Endothelial cell of umbilical vein (primary cell): ENCODE measurements around the gene FOXB1. TPM values are rescaled to one million over a fixed set of nuclear protein-coding genes. Genes with fewer than 3 reads are reported as not detected.

Experiments
- BruUV-seq: library from RNA; stranded (reverse); fragments of 400-500 nt; replicated peaks from 2 replicates; lab custom pipeline; 2021; lab: Mats Ljungman, UMichigan
- CTCF ChIA-PET: fragments of 300-600, 350-600 bp; sonication (Branson Sonifier 250); formaldehyde crosslinking; loops from one replicate; lab custom pipeline; 2021; ENCODE audit warnings: antibody characterized with exemption, inconsistent platforms; lab: Charles Lee
- POLR2A ChIA-PET: fragments of 300-600, 350-600 bp; sonication (Branson Sonifier 250); formaldehyde crosslinking; loops from one replicate; lab custom pipeline; 2021; ENCODE audit warnings: antibody characterized with exemption, inconsistent platforms; lab: Charles Lee
- DNase-seq: peaks from one replicate; pipeline ENCODE4 v3.0.0-alpha.2; 2011; ENCODE audit warnings: low read depth, low spot score
- FAIRE-seq: peaks from 2 replicates; lab custom pipeline; 2011; peaks lifted over from hg19 to GRCh38; lab: Jason Lieb, UNC
- H2AFZ ChIP-seq: 2 replicates; pipeline ENCODE4 v1.6.0; 2012; ENCODE audit warnings: low read depth, low read length, control low read depth, inconsistent platforms
- H3K27ac ChIP-seq: 2 replicates; pipeline ENCODE4 v1.5.1; 2011; ENCODE audit warnings: low read depth, mild to moderate bottlenecking, control low read depth, low read length, moderate library complexity; ENCODE audit not compliant: insufficient read depth
- H3K27me3 ChIP-seq, 2 experiments: 2 replicates each; pipeline versions ENCODE4 v1.6.0 to v1.6.1; 2011; ENCODE audit warnings: low read length in 2 of 2, mixed read lengths in 1 of 2; ENCODE audit not compliant: control insufficient read depth in 2 of 2, insufficient read depth in 2 of 2
- H3K36me3 ChIP-seq, 2 experiments: 2 replicates in 1 of 2; 3 replicates in 1 of 2; pipeline ENCODE4 v1.5.1; 2011; ENCODE audit warnings: low read length in 2 of 2, mild to moderate bottlenecking in 1 of 2, moderate library complexity in 1 of 2; ENCODE audit not compliant: control insufficient read depth in 2 of 2, insufficient read depth in 2 of 2; ENCODE audit errors: extremely low read depth in 1 of 2
- H3K4me1 ChIP-seq: 3 replicates; pipeline ENCODE4 v1.5.1; 2011; ENCODE audit warnings: mild to moderate bottlenecking, low read length; ENCODE audit not compliant: control insufficient read depth, insufficient read depth; ENCODE audit errors: extremely low read depth
- H3K4me2 ChIP-seq: 2 replicates; pipeline ENCODE4 v1.6.1; 2011; ENCODE audit warnings: low read length, control low read depth, mixed read lengths; ENCODE audit not compliant: insufficient read depth
- H3K4me3 ChIP-seq, 3 experiments: fragments of 200-600 bp in 1 of 3; sonication (generic), shearing (Covaris generic) in 1 of 3; replicated peaks in 1 of 3; 2 replicates each; pipeline ENCODE4 v1.5.1; 2011 to 2016; ENCODE audit warnings: control low read depth in 3 of 3, low read length in 3 of 3, mild to moderate bottlenecking in 2 of 3, inconsistent platforms in 1 of 3, low read depth in 1 of 3, moderate library complexity in 1 of 3; ENCODE audit not compliant: insufficient read depth in 1 of 3
- H3K79me2 ChIP-seq: 2 replicates; pipeline ENCODE4 v1.6.0; 2012; ENCODE audit warnings: low read length, inconsistent platforms; ENCODE audit not compliant: control insufficient read depth, insufficient read depth
- H3K9ac ChIP-seq: replicated peaks from 2 replicates; pipeline ENCODE3; 2011; ENCODE audit warnings: low read length, control low read depth; ENCODE audit not compliant: insufficient read depth; ENCODE audit errors: extremely low read depth
- H3K9me1 ChIP-seq: replicated peaks from 3 replicates; pipeline ENCODE4 v1.6.0; 2011; ENCODE audit warnings: mild to moderate bottlenecking, low read length; ENCODE audit not compliant: control insufficient read depth, insufficient read depth; ENCODE audit errors: extremely low read depth
- H3K9me3 ChIP-seq: replicated peaks from 2 replicates; pipeline ENCODE4 v1.5.1; 2012; ENCODE audit warnings: low read length, inconsistent platforms; ENCODE audit not compliant: control insufficient read depth, insufficient read depth
- H4K20me1 ChIP-seq: replicated peaks from 2 replicates; pipeline ENCODE3; 2011; ENCODE audit warnings: mild to moderate bottlenecking, low read length; ENCODE audit not compliant: control insufficient read depth, insufficient read depth; ENCODE audit errors: extremely low read depth
- EZH2 ChIP-seq: IDR thresholded peaks from 2 replicates; pipeline ENCODE4 v1.6.1; 2012; ENCODE audit warnings: borderline replicate concordance, low read depth, mild to moderate bottlenecking, moderate library complexity, low read length, inconsistent platforms; ENCODE audit not compliant: severe bottlenecking
- FOS ChIP-seq: IDR thresholded peaks from 2 replicates; pipeline ENCODE4 v1.6.1; 2011; ENCODE audit warnings: mild to moderate bottlenecking, low read length, moderate library complexity, borderline replicate concordance; ENCODE audit not compliant: insufficient read depth
- GATA2 ChIP-seq: IDR thresholded peaks from 2 replicates; pipeline ENCODE4 v1.7.0; 2011; ENCODE audit warnings: low read depth, mild to moderate bottlenecking, moderate library complexity, mixed read lengths, low read length; ENCODE audit not compliant: insufficient read length, insufficient read depth
- JUN ChIP-seq: IDR thresholded peaks from 2 replicates; pipeline ENCODE4 v1.6.1; 2011; ENCODE audit warnings: borderline replicate concordance, low read depth; ENCODE audit not compliant: insufficient read length, insufficient read depth
- dilution Hi-C: fragments of 300-500 bp; cut with MboI; formaldehyde crosslinking; loops from one replicate; pipeline ENCODE4 v1.15.0; 2019; ENCODE audit warnings: low sequenced_read_pairs; ENCODE audit not compliant: extremely low pct_ligation_motif_present
- intact Hi-C: fragments of 100-400 bp; cut with micrococcal nuclease; formaldehyde crosslinking; loops from one replicate; pipeline ENCODE4 v1.10.0; 2022
- polyA plus RNA-seq, 4 experiments: library from polyadenylated mRNA; depleted of rRNA in 3 of 4; stranded (reverse) in 3 of 4; unstranded in 1 of 4; fragments of >200 nt; gene quantifications; 2 replicates each; pipeline versions ENCODE4 v1.2.1 to v1.2.3, GENCODE V29; 2011 to 2012; ENCODE audit warnings: missing spikeins in 1 of 4
- total RNA-seq: library from RNA; stranded (reverse); gene quantifications from 2 replicates; pipeline ENCODE4 v1.2.3, GENCODE V29; 2021

FOXB1 gene
- total and polyA plus RNA-seq, 2 donors (not counting 3 experiments of a cell fraction or from before 2014, with no cell fraction given), result not detected

DNA sequence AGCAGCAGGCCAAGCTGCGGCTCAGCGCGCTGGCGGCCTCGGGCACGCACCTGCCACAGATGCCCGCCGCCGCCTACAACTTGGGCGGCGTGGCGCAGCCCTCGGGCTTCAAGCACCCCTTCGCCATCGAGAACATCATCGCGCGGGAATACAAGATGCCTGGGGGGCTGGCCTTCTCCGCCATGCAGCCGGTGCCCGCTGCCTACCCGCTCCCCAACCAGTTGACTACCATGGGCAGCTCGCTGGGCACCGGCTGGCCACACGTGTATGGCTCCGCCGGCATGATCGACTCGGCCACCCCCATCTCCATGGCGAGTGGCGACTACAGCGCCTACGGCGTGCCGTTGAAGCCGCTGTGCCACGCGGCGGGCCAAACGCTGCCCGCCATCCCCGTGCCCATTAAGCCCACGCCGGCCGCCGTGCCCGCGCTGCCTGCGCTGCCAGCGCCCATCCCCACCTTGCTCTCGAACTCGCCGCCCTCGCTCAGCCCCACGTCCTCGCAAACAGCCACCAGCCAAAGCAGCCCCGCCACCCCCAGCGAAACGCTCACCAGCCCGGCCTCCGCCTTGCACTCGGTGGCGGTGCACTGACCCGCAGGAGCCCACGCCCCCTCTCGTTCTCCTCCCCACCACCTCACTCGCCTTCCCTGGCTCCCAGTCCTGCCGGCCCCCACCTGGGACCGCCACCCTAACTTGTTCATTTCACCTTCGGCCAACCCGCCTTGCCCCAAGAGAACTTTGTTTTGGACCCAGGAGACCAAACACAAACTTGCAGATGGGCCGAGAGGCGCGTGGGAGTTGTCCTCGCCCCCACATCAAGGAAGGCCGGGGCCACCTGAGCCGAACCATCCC is 1.5 kb downstream of the FOXB1 start:
- no peak overlapping the region for H3K9ac ChIP-seq
- peak overlapping the region in 1 of 3 experiments; percentile 42 for H3K4me3 ChIP-seq
- DNase-seq (no peak), FAIRE-seq (no peak)
- no peak for TF ChIP-seq FOS
- peak; percentile 99 for TF ChIP-seq EZH2
- H3K27ac ChIP-seq, result no peak overlapping the region
- peaks cover 87 to 99% of the 10 kb centered on the region in 2 experiments for H3K27me3 ChIP-seq
- no peaks in the 10 kb centered on the region for H3K9me3 ChIP-seq
- CTCF ChIA-PET, result interaction anchor here (1.5 to 1.6 kb wide), 2 partner anchors 12 to 107 kb away, joined by 3 to 6 read pairs; no protein-coding TSS in a partner anchor
- H3K4me2 ChIP-seq, result peak overlapping the region; percentile 57
- H3K79me2 ChIP-seq, result no peaks in the 10 kb centered on the region
- POLR2A ChIA-PET, result no interaction called here
- no peaks in the 10 kb centered on the region for H3K36me3 ChIP-seq
- peaks cover 8% of the 10 kb centered on the region for H3K4me1 ChIP-seq
- no peaks in the 10 kb centered on the region for H3K9me1 ChIP-seq
- H2AFZ ChIP-seq, result peak overlapping the region; percentile 52
- intact Hi-C loops (no loop called here), dilution Hi-C loops (no loop called here)
- no TSS peak for BruUV-seq
- H4K20me1 ChIP-seq, result no peaks in the 10 kb centered on the region

DNA sequence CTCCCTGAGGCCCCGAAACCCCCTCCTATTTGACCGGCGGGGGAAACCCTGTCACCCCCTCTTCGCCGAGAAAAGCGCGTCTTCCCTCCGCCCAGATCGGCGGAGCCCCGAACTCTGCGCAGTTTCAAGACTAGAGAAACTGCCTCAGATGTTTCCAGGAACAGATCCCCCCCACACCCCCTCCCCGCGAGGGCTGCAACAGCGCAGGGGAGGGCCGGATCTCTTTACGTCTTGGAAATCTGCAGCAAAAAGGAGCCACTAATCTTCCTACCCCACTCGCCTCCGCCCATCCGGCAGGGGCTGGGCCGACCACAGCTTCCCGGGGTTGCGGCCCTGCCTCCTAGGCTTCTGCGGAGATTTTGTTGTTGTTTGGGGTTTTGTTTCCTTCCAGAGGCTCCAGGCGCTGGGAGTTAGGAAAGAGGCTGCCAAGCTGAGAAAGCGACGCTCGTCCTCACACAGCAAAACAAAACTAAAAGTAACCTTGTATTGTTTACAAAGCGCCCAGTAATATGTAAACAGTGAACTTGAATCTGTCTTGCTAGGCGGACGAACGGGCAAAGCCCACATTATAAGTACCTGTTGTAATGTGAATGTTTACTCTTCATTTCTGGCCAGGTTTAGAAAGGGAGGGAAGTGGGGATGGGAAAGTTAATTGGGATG is 2.2 kb downstream of the FOXB1 start:
- Histone ChIP-seq H2AFZ (peak overlapping the region; percentile 52), H3K9me3 (no peaks in the 10 kb centered on the region), H3K4me1 (peaks cover 8% of the 10 kb centered on the region), H3K27me3 (peaks cover 88 to 99% of the 10 kb centered on the region in 2 experiments), H4K20me1 (no peaks in the 10 kb centered on the region), H3K4me2 (peak overlapping the region; percentile 57), H3K27ac (no peak overlapping the region), H3K9ac (no peak overlapping the region), H3K36me3 (no peaks in the 10 kb centered on the region), H3K9me1 (no peaks in the 10 kb centered on the region), H3K79me2 (no peaks in the 10 kb centered on the region), H3K4me3 (peak overlapping the region; percentile 16 to 42 (median 19))
- POLR2A ChIA-PET, result no interaction called here
- DNase-seq, result peak; percentile 22
- TF ChIP-seq GATA2, result no peak
- TF ChIP-seq JUN, result no peak
- peak; percentile 48 for FAIRE-seq
- intact Hi-C loops (no loop called here), dilution Hi-C loops (no loop called here)
- CTCF ChIA-PET, result interaction anchor here (0.6 to 1.6 kb wide), 5 partner anchors 13 to 1161 kb away, joined by 3 to 6 read pairs (median 3); no protein-coding TSS in a partner anchor
- no TSS peak for BruUV-seq
